ENCODE measurements around the gene CHMP2A. TPM values are rescaled to one million over a fixed set of nuclear protein-coding genes. Genes with fewer than 3 reads are reported as not detected.

The CHMP2A gene
- total and polyA plus RNA-seq, 2 of the 13 experiments (the other 11 are each of a cell fraction or from before 2014, with no cell fraction given), result 49.7 to 55.0 TPM

DNA sequence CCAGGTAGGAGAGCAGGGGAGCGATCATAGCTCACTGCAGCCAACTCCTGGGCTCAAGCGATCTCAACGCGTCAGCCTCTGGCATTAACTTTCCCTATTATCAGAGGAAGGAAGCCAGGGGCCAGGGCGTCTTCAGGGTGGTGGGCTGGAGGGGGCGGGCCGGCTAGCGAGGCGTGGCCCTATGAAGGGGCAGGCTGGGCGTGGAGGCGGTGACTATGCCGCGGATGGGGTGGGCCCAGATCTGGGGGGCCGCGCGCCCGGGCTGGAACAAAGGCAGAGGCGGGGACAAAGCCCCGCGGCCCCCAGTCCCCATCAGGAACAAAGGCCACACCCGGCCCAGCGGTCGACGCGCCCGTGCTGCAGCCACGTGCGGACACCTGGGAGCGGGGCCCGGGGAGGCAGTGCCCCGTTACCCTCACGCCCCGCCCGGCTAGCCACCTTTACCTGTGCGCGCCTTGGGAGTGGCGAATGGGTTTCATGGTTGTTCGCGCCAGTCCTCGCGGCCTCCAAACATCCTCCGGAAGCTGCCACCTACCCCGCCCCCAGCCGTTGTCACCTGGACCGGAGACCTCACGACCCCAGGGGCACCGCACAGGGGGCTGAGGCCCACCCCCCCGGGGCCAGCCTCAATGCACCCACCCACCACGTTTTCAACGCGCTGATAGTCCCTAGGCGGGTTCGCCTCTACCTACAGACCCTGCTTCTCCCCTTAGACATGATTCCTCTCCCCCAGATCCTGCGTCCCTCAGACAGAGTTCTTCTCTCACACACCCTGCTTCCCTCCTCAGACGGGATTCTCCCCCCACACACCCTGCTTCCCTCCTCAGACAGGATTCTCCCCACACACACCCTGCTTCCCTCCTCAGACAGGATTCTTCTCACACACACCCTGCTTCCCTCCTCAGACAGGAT lies 16.4 kb downstream of the CHMP2A start (continued):
- TF ChIP-seq, protein P1, sequence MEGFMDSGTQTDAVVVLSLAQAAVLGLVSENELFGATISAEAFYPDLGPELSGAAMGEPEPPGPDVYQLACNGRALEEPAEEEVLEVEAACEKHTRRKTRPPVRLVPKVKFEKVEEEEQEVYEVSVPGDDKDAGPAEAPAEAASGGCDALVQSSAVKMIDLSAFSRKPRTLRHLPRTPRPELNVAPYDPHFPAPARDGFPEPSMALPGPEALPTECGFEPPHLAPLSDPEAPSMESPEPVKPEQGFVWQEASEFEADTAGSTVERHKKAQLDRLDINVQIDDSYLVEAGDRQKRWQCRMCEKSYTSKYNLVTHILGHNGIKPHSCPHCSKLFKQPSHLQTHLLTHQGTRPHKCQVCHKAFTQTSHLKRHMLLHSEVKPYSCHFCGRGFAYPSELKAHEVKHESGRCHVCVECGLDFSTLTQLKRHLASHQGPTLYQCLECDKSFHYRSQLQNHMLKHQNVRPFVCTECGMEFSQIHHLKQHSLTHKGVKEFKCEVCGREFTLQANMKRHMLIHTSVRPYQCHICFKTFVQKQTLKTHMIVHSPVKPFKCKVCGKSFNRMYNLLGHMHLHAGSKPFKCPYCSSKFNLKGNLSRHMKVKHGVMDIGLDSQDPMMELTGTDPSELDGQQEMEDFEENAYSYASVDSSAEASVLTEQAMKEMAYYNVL (CRISPR knock-in tag; IDR thresholded peaks at IDR 0.05; ENCODE audit: borderline replicate concordance), result no peak
- TF ChIP-seq ARNT (IDR thresholded peaks at IDR 0.05) (no peak), KDM3A (CRISPR knock-in tag; IDR thresholded peaks at IDR 0.05; ENCODE audit: low read depth) (no peak), TEAD2 (CRISPR knock-in tag; IDR thresholded peaks at IDR 0.05) (no peak), CENPX (CRISPR knock-in tag; IDR thresholded peaks at IDR 0.05) (no peak), ZNF672 (CRISPR knock-in tag; IDR thresholded peaks at IDR 0.05) (no peak), ZNF235 (CRISPR knock-in tag; IDR thresholded peaks at IDR 0.05; ENCODE audit: borderline replicate concordance) (no peak), NFKB2 (CRISPR knock-in tag; IDR thresholded peaks at IDR 0.05; ENCODE audit: borderline replicate concordance) (0 out of 2 replicates have a peak, but pooled peaks have one; percentile 15), ZNF83 (CRISPR knock-in tag; IDR thresholded peaks at IDR 0.05; ENCODE audit: borderline replicate concordance) (no peak), ZBTB33 (CRISPR knock-in tag; IDR thresholded peaks at IDR 0.05) (peak; percentile 20; the same call in 1 of the 2 replicates), FOXK1 (CRISPR knock-in tag; IDR thresholded peaks at IDR 0.05; ENCODE audit: borderline replicate concordance, low read depth) (no peak), GABPA (IDR thresholded peaks at IDR 0.05; ENCODE audit: low read depth, low read length) (peak; percentile 52), GABPA (CRISPR knock-in tag; IDR thresholded peaks at IDR 0.05; ENCODE audit: low read depth) (peak; percentile 78)
- TF ChIP-seq, protein P2, sequence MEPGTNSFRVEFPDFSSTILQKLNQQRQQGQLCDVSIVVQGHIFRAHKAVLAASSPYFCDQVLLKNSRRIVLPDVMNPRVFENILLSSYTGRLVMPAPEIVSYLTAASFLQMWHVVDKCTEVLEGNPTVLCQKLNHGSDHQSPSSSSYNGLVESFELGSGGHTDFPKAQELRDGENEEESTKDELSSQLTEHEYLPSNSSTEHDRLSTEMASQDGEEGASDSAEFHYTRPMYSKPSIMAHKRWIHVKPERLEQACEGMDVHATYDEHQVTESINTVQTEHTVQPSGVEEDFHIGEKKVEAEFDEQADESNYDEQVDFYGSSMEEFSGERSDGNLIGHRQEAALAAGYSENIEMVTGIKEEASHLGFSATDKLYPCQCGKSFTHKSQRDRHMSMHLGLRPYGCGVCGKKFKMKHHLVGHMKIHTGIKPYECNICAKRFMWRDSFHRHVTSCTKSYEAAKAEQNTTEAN (CRISPR knock-in tag; conservative IDR thresholded peaks at IDR 0.05), result no peak
- TF ChIP-seq, protein P3, sequence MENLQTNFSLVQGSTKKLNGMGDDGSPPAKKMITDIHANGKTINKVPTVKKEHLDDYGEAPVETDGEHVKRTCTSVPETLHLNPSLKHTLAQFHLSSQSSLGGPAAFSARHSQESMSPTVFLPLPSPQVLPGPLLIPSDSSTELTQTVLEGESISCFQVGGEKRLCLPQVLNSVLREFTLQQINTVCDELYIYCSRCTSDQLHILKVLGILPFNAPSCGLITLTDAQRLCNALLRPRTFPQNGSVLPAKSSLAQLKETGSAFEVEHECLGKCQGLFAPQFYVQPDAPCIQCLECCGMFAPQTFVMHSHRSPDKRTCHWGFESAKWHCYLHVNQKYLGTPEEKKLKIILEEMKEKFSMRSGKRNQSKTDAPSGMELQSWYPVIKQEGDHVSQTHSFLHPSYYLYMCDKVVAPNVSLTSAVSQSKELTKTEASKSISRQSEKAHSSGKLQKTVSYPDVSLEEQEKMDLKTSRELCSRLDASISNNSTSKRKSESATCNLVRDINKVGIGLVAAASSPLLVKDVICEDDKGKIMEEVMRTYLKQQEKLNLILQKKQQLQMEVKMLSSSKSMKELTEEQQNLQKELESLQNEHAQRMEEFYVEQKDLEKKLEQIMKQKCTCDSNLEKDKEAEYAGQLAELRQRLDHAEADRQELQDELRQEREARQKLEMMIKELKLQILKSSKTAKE (CRISPR knock-in tag; IDR thresholded peaks at IDR 0.05; ENCODE audit: borderline replicate concordance), result no peak
- TF ChIP-seq, protein P4, sequence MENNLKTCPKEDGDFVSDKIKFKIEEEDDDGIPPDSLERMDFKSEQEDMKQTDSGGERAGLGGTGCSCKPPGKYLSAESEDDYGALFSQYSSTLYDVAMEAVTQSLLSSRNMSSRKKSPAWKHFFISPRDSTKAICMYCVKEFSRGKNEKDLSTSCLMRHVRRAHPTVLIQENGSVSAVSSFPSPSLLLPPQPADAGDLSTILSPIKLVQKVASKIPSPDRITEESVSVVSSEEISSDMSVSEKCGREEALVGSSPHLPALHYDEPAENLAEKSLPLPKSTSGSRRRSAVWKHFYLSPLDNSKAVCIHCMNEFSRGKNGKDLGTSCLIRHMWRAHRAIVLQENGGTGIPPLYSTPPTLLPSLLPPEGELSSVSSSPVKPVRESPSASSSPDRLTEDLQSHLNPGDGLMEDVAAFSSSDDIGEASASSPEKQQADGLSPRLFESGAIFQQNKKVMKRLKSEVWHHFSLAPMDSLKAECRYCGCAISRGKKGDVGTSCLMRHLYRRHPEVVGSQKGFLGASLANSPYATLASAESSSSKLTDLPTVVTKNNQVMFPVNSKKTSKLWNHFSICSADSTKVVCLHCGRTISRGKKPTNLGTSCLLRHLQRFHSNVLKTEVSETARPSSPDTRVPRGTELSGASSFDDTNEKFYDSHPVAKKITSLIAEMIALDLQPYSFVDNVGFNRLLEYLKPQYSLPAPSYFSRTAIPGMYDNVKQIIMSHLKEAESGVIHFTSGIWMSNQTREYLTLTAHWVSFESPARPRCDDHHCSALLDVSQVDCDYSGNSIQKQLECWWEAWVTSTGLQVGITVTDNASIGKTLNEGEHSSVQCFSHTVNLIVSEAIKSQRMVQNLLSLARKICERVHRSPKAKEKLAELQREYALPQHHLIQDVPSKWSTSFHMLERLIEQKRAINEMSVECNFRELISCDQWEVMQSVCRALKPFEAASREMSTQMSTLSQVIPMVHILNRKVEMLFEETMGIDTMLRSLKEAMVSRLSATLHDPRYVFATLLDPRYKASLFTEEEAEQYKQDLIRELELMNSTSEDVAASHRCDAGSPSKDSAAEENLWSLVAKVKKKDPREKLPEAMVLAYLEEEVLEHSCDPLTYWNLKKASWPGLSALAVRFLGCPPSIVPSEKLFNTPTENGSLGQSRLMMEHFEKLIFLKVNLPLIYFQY (CRISPR knock-in tag; IDR thresholded peaks at IDR 0.05; ENCODE audit: borderline replicate concordance), result no peak
